NCI-H526 treated with DMSO at 0.1 percent for 48 hours (cell line): Measurements from ENCODE around the gene RXYLT1.
A peak's percentile ranks its signal among the peaks of the same experiment; 100 is the strongest.

Source experiments
- DNase-seq: peaks from one replicate; lab custom pipeline; 2025; lab: John Stamatoyannopoulos, UW

The RXYLT1 gene

DNA sequence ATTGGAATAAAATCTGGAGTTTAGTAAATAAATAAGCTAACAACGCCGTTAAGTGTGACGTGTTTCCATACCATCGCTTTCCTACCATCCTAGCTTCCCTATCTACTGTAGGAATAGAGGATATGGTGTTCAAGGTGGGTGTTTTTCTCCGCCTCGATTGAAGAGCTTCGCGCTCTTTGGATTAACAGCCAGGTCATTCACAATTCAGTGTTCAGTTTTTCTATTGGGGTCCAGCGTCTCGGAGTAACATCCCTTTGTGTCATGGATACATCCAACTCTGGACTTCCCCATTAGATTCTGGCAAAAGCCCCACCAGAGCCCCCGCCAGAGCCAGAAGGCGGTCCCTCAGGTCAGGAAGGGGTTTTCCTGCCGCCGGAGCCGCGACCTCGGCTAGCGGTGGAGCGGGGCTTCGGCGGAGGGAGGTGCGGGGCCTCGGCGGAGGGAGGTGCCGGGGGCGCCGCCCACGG, 63.6 kb downstream of the RXYLT1 start:
- DNase-seq: no peak

- DNase-seq: peak; percentile 84
Observed at GRCh38 chr12:63843721-63844390, 64.1 kb downstream of the RXYLT1 start.

DNA sequence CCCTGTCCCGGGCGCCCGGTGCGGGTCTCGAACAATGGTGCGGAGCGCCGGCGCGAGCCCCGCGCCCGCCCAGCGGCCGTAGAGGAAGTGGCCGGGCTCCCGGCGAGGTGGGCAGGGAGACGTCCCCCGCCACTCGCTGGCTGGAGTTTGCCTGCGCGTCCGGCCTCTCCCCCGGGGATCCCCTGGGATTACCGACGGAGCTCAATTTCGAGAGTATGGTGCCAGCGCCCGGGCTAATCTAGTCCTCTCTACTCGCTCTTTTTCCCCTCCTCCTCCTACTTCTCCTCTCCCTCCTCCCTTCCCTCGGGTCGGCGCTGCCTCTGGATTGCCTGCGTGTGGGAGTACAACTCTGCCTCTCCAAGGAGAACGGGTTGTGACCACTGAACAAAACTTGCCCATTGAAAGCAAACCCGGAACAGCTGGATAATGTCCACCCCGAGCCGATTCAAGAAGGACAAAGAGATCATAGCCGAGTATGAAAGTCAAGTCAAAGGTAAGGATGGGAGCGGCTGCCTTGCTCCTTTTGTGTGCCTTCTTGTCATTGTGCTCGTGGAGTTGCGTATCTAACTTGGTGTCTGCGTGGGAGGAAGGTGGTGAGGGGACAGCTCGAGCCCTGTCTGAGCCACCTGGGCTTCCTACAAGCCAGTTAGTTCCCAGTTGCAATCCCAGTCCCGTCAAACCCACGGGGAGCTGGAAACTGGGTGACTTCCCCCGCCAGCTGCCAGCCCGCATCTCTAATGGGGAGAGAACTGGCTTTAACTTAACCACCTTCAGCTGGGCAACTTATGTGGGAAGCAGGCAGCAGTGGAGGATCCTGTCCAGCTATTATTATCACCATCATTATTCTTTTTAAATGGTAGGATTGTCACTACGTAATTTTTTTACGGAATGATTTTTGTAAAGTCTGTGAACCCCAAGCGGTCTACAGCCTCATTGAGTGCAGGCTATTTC, 65.0 kb downstream of the RXYLT1 start, which contains the start of gene SRGAP1:
SRGAP1 (plus strand) TSS at position 310 of the 951 bp plus-strand sequence; CDS start at position 427, 117 bp downstream.
- DNase-seq: peak; percentile 66

DNA sequence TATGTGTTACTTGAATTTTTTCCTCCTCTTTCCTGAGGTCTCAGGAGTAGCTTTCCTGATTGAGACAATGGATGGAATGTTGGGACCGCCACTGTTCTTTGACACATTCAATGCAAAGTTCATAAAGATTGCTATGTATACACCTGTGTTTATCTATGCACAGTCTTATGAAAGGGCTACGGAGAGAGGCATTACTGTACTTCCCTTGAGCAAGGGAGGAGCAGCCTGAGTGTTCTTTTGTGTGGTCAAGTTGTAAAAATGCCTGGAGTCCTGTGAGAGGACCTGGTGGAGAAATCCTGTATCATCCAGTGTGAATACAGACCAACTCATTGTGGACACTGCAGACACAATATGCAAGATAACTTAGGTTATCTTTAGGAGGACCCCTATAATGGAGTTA, 66.0 kb downstream of the RXYLT1 start:
- peak; percentile 60 for DNase-seq

- DNase-seq: peak; percentile 65
Observed at GRCh38 chr12:63846238-63846967, 66.7 kb downstream of the RXYLT1 start.

- DNase-seq: no peak
Observed at GRCh38 chr12:63848450-63848849, 68.7 kb downstream of the RXYLT1 start.

- no peak for DNase-seq
Observed at GRCh38 chr12:63849106-63849620, 69.5 kb downstream of the RXYLT1 start.

DNA sequence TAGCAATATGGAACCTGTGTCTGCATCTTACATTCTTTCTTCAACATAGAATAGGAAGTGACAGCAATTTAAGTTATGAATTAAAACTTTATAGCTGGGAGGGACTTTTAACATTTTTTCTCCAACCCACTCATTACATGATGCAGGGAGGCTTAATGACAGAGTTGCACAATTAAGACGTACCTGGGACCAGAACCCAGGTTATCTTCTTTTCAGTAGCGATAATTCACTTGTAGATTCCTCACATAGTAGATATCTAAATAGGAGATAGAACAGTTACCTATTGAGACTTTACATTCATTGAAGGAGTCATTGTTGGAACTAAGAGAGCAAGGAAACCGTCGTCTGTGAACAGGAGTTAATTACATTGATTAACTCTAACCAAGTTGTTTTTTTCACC, 69.9 kb downstream of the RXYLT1 start:
- DNase-seq: no peak

GRCh38 chr12:63853978-63854377, 74.3 kb downstream of the RXYLT1 start:
- no peak for DNase-seq

DNA sequence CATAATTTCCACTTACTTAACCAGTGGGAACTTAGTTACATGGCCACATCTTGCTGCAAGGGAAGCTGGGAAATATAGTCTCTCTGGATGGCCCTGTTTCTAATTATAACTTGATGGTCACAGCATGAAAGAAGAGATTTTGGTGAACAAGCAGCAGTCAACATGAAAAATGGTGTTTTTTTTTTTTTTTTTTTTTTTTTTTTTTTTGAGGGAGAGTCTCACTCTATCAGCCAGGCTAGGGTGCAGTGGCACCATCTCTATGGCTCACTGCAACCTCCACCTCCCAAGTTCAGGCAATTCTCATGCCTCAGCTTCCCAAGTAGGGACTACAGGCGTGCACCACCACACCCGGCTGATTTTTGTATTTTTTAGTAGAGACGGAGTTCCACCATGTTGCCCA, 75.6 kb downstream of the RXYLT1 start:
- DNase-seq: no peak

DNA sequence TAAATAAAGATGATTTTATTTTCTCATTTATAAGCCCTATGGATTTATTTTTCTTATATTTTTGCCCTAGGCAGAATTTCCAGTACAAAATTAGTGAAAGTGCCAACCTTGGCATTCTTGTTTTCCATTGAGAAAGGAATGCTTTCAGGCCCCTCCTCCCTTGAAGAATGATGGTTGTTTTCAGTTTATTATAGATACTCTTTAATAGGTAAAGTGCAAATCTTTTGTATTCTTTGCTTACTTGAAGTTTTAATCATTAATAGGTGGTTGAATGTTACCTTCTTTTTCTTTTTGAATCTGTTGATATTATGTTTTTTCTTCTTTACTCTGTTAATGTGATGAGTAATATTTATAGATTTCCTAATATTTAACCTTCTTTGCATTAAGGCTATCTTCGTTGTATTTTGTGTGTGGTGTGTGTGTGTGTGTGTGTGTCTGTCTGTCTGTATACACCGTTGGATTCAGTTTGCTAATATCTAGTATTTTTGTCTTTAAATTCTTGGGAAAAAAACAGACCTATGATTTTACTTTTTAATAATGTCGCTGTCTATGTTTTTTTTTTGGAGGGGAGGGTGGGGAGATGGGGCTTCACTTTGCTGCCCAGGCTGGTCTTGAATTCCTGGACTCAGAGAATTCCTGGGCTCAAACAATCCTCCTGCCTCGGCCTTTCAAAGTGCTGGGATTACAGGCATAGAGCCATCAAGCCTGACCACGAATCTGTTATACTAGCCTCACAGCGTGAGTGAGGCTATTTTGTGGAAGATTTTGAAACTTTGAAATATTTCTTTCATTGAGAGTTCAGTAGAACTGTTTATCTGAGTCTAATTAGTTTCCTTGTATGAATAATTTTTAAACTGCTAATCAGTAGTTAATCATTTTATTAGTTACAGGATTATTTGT, 78.3 kb downstream of the RXYLT1 start:
- no peak for DNase-seq
